Small intestine (tissue), 7 donors: Measurements from ENCODE around the gene DMXL1. TPM values are rescaled to one million over a fixed set of nuclear protein-coding genes. Genes with fewer than 3 reads are reported as not detected.
"Not testable (repeated sequence)": the region's sequence is repeated elsewhere in the genome, so short reads cannot be mapped to it uniquely, and the experiment has no call there.

Experiments used
- DNase-seq, 2 donors: peaks; one replicate each; pipeline versions ENCODE4 v3.0.0 to v3.0.0-alpha.2; 2013
- FAIRE-seq: peaks from 2 replicates; lab custom pipeline; 2012; peaks lifted over from hg19 to GRCh38; lab: Jason Lieb, UNC
- H3K27ac ChIP-seq, 3 donors: one replicate each; pipeline ENCODE4 v1.5.1; 2013; ENCODE audit warnings: low read length in 2 of 3, mild to moderate bottlenecking in 2 of 3, control low read depth in 1 of 3, inconsistent platforms in 1 of 3, low read depth in 1 of 3, moderate library complexity in 1 of 3
- H3K27me3 ChIP-seq, 3 donors: one replicate each; pipeline ENCODE4 v1.6.1; 2013; ENCODE audit warnings: low read length in 3 of 3, inconsistent platforms in 1 of 3; ENCODE audit not compliant: control insufficient read depth in 3 of 3, insufficient read depth in 3 of 3
- H3K36me3 ChIP-seq, 3 donors: one replicate each; pipeline ENCODE4 v1.6.1; 2013; ENCODE audit warnings: low read length in 3 of 3, inconsistent platforms in 1 of 3, low read depth in 1 of 3, mild to moderate bottlenecking in 1 of 3, moderate library complexity in 1 of 3; ENCODE audit not compliant: control insufficient read depth in 3 of 3, insufficient read depth in 2 of 3
- H3K4me1 ChIP-seq, 3 donors: one replicate each; pipeline ENCODE4 v1.6.1; 2013; ENCODE audit warnings: low read length in 2 of 3, inconsistent platforms in 1 of 3, low read depth in 1 of 3, mild to moderate bottlenecking in 1 of 3, moderate library complexity in 1 of 3; ENCODE audit not compliant: control insufficient read depth in 3 of 3, insufficient read depth in 2 of 3
- H3K4me3 ChIP-seq, 3 donors: one replicate each; pipeline ENCODE4 v1.5.1; 2013; ENCODE audit warnings: low read length in 3 of 3, control low read depth in 1 of 3, inconsistent platforms in 1 of 3, low read depth in 1 of 3, mild to moderate bottlenecking in 1 of 3, moderate library complexity in 1 of 3
- H3K9me3 ChIP-seq, 2 donors: one replicate each; pipeline ENCODE4 v1.6.1; 2013; ENCODE audit warnings: low read depth in 1 of 2, low read length in 1 of 2; ENCODE audit not compliant: control insufficient read depth in 2 of 2, insufficient read depth in 1 of 2
- WGBS, 3 donors: extraction: QIAGEN DNeasy Blood & Tissue Kit; methylation state at CpG; one replicate each; pipeline ENCODE4 v1.1.7; 2013; 5-methylcytosine and 5-hydroxymethylcytosine counted together
- polyA plus RNA-seq, 4 donors: library from polyadenylated mRNA; stranded (reverse) in 3 of 4; unstranded in 1 of 4; fragments of 200-250 nt in 3 of 4; fragments of 120-200 nt in 1 of 4; gene quantifications; one replicate each; pipeline versions ENCODE4 v1.2.1 to v1.2.3, GENCODE V29; 2013
- donor health status: healthy with polysubstance abuse.
- donor health status: control.
- donor health status: control.
- donor health status: Bipolar disorder and iron deficiency.
- donor health status: healthy.

Gene DMXL1
- polyA plus RNA-seq, 4 donors = 8.1 to 33.1 (median 18.8) TPM

GRCh38 chr5:119239826-119240225, 168.9 kb downstream of the DMXL1 start:
- H3K36me3 ChIP-seq = peaks cover 0 to 10% (median 2%) of the 10 kb centered on the region in 3 donors
- DNase-seq, H3K27me3 ChIP-seq, H3K9me3 ChIP-seq, FAIRE-seq, H3K27ac ChIP-seq, H3K4me1 ChIP-seq, H3K4me3 ChIP-seq: not testable (repeated sequence)
- WGBS, 3 donors = 92 to 96% (median 96%) methylated on average over 3 of the region's 3 CpGs

DNA sequence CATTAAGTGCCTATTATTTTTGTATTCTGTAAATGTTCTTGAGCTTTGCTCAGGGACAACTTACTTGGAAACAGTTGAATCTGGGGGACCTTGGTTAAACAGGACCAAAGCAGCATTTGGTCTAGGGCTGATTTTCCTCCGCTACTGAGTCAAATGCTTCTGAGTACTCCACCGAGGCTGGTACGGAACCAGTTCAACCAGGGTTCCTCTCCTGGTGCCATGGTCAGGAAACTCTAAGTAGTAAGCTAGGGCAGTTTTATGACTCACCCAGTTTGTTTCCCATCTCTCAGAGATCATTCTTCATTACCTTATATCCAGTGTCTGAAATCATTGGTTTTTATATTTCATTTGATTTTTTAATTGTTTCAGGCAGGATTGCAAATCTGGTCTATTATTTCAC, 173.0 kb downstream of the DMXL1 start:
- H3K27ac ChIP-seq = no peak overlapping the region
- no peak overlapping the region for H3K4me3 ChIP-seq
- no peaks in the 10 kb centered on the region for H3K9me3 ChIP-seq
- no peaks in the 10 kb centered on the region for H3K27me3 ChIP-seq
- no peaks in the 10 kb centered on the region for H3K4me1 ChIP-seq
- DNase-seq = no peak
- FAIRE-seq = no peak
- peaks cover 0 to 14% (median 1%) of the 10 kb centered on the region in 3 donors for H3K36me3 ChIP-seq
- WGBS, 3 donors = 89 to 96% (median 90%) methylated on average over 3 of the region's 3 CpGs

- H3K27ac ChIP-seq = no peak overlapping the region
- peaks cover 0 to 18% of the 10 kb centered on the region in 2 donors for H3K9me3 ChIP-seq
- no peak for FAIRE-seq
- DNase-seq = no peak
- no peaks in the 10 kb centered on the region for H3K27me3 ChIP-seq
- peaks cover 0 to 8% (median 0%) of the 10 kb centered on the region in 3 donors for H3K4me1 ChIP-seq
- peaks cover 0 to 3% (median 3%) of the 10 kb centered on the region in 3 donors for H3K36me3 ChIP-seq
- WGBS, 3 donors = 93 to 96% (median 94%) methylated on average over 7 of the region's 7 CpGs
- no peak overlapping the region for H3K4me3 ChIP-seq
Observed at GRCh38 chr5:119250946-119251901, 180.3 kb downstream of the DMXL1 start.

DNA sequence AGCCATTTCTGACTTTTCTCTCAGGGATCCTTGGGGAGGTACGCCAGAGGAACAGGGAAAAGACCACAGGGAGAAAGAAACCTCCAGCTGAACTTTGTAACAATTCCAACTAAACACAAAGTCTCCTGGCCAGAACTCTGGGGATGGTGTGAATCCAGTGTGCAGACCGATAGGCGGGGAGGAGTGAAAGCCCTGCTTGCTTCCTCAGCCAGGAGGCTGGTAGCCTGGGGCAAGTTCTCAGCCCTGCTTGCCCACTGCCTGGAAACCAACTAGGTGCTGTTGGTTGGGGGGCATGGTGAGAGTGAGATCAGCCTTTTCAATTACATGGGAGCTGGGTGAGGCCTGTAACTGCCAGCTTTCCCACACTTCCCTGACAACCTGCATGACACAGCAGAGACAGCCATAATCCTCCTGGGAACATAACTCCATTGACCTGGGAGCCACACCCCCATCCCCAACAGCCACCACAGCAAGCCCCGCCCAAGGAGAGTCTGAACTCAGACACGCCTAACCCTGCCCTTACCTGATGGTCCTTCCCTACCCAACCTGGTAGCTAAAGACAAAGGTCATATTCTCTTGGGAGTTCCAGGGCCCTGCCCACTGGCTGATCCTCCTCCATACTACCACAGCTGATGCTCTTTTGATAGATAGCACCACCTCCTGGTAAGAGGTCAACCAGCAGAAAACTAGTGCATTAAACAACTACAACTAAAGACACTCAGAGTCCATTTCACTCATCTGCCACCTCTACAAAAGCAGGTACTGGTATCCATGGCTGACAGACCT, 184.9 kb downstream of the DMXL1 start:
- Histone ChIP-seq H3K4me3 (no peak overlapping the region), H3K36me3 (peaks cover 0 to 3% (median 2%) of the 10 kb centered on the region in 3 donors), H3K9me3 (peaks cover 0 to 21% of the 10 kb centered on the region in 2 donors), H3K27me3 (no peaks in the 10 kb centered on the region), H3K27ac (peak overlapping the region; percentile 60 to 78 (median 77)), H3K4me1 (peaks cover 0 to 8% (median 0%) of the 10 kb centered on the region in 3 donors)
- FAIRE-seq (peak; percentile 39), DNase-seq (peak; percentile 70 to 99)
- WGBS, 3 donors = 59 to 79% (median 76%) methylated on average over 5 of the region's 5 CpGs

DNA sequence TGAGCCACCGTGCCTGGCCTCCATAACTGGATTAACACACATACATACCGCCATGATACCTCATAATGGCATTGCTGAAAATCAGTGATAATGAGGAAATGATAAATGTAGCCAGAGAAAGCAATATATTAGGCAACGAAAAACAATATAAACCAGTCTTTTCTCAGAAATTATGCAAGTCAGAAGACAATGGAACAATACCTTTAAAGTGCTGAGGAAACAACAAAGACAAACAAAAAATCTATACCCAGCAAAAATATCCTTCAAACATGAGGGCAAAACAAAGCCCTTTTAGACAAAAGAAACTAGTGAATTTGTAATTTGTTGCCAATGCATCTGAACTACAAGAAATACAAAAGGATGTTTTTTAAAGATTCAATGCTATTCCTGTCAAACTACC, 186.7 kb downstream of the DMXL1 start:
- DNase-seq = no peak
- WGBS, 3 donors = 91 to 94% (median 92%) methylated on average over 3 of the region's 3 CpGs
- no peak overlapping the region for H3K27ac ChIP-seq
- H3K9me3 ChIP-seq = peaks cover 0 to 24% of the 10 kb centered on the region in 2 donors
- no peaks in the 10 kb centered on the region for H3K36me3 ChIP-seq
- peaks cover 0 to 8% (median 0%) of the 10 kb centered on the region in 3 donors for H3K4me1 ChIP-seq
- H3K27me3 ChIP-seq = no peaks in the 10 kb centered on the region
- no peak for FAIRE-seq
- no peak overlapping the region for H3K4me3 ChIP-seq

DNA sequence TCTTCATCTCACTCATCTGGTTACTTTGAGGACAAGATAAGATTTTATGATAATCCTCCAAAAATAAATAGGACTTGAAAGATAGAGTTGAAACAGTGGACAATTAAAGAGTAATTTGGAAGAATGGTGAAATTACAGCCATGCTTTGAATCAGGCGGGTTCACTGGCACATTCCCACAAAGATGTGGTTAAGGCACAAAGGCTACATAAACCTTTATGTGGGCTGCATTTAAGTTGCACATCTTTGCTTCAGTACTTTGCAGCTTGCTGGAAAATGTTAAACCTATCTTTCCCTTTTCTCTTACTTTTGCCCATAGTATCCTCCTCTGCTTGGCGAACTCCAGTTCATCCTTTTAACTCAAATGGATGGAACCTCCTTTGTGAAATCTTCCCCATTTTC, 192.8 kb downstream of the DMXL1 start:
- H3K27me3 ChIP-seq = no peaks in the 10 kb centered on the region
- no peak overlapping the region for H3K27ac ChIP-seq
- no peak overlapping the region for H3K4me3 ChIP-seq
- no peaks in the 10 kb centered on the region for H3K36me3 ChIP-seq
- FAIRE-seq (no peak), DNase-seq (no peak)
- H3K4me1 ChIP-seq = peaks cover 0 to 4% (median 0%) of the 10 kb centered on the region in 3 donors
- peaks cover 0 to 4% of the 10 kb centered on the region in 2 donors for H3K9me3 ChIP-seq
- WGBS, 3 donors = 89 to 97% (median 94%) methylated on average over 2 of the region's 2 CpGs

GRCh38 chr5:119264186-119264585, 193.3 kb downstream of the DMXL1 start:
- no peaks in the 10 kb centered on the region for H3K27me3 ChIP-seq
- no peak overlapping the region for H3K27ac ChIP-seq
- DNase-seq (no peak), FAIRE-seq (no peak)
- no peak overlapping the region for H3K4me3 ChIP-seq
- H3K36me3 ChIP-seq = no peaks in the 10 kb centered on the region
- WGBS, 3 donors = 0% methylated on average over 1 of the region's 1 CpG
- peaks cover 0 to 4% (median 0%) of the 10 kb centered on the region in 3 donors for H3K4me1 ChIP-seq
- H3K9me3 ChIP-seq = peaks cover 0 to 4% of the 10 kb centered on the region in 2 donors

GRCh38 chr5:119267958-119268386, 197.1 kb downstream of the DMXL1 start:
- H3K27me3 ChIP-seq = no peaks in the 10 kb centered on the region
- peaks cover 2 to 9% (median 6%) of the 10 kb centered on the region in 3 donors for H3K4me1 ChIP-seq
- H3K4me3 ChIP-seq = peak overlapping the region; percentile 53 to 94 (median 79)
- no peaks in the 10 kb centered on the region for H3K36me3 ChIP-seq
- 3 to 5% (median 4%) methylated on average over 18 of the region's 18 CpGs for WGBS, 3 donors
- H3K9me3 ChIP-seq = no peaks in the 10 kb centered on the region
- FAIRE-seq = no peak
- H3K27ac ChIP-seq = peak overlapping the region; percentile 92 to 98 (median 94)
- DNase-seq = peak; percentile 94 to 95
